Breast epithelium (tissue), 3 donors: ENCODE results near the gene HBE1.

ENCODE experiments used
- POLR2A ChIP-seq: fragments of 450-650 bp; IDR thresholded peaks from one replicate; pipeline ENCODE4 v1.6.1; 2016; ENCODE audit warnings: antibody characterized with exemption, mild to moderate bottlenecking, moderate library complexity
- TF ChIP-seq, protein P1 (sequence below), 3 donors: fragments of 450-650 bp; IDR thresholded peaks; one replicate each; pipeline ENCODE4 v1.5.1; 2016 to 2017; ENCODE audit warnings: antibody characterized with exemption in 3 of 3, mild to moderate bottlenecking in 3 of 3, moderate library complexity in 3 of 3

DNA sequence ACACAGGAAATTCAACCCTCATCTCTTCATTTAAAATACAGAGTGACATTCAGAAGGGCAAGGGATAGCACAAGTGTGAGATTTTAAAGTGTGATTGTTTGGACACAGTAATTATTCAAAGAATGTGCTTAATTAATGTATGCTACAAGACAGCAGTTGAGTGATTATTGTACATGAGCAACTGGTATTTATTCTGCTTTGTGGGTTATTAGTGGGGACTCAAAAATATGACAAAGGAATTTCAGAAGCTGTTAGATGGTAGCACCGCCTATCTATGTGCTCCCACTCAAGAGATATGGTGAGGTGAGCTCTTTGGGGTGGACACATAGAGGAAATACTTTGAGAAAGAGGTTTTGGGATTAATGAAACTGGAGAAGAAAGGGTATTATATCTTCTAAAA is 29.7 kb downstream of the HBE1 start:
- TF ChIP-seq, protein P1, sequence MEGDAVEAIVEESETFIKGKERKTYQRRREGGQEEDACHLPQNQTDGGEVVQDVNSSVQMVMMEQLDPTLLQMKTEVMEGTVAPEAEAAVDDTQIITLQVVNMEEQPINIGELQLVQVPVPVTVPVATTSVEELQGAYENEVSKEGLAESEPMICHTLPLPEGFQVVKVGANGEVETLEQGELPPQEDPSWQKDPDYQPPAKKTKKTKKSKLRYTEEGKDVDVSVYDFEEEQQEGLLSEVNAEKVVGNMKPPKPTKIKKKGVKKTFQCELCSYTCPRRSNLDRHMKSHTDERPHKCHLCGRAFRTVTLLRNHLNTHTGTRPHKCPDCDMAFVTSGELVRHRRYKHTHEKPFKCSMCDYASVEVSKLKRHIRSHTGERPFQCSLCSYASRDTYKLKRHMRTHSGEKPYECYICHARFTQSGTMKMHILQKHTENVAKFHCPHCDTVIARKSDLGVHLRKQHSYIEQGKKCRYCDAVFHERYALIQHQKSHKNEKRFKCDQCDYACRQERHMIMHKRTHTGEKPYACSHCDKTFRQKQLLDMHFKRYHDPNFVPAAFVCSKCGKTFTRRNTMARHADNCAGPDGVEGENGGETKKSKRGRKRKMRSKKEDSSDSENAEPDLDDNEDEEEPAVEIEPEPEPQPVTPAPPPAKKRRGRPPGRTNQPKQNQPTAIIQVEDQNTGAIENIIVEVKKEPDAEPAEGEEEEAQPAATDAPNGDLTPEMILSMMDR (IDR thresholded peaks at IDR 0.05), result no peak
- TF ChIP-seq POLR2A, result no peak
